IMR-90 (cell line): ENCODE results near the gene IKZF3. TPM values are rescaled to one million over a fixed set of nuclear protein-coding genes. Genes with fewer than 3 reads are reported as not detected.

Experiments
- ATAC-seq: fragments of 200-7000 bp; cut with Tn5 transposase; 2 replicates; pipeline ENCODE4 v1.9.1; 2020; ENCODE audit warnings: low read depth, mild to moderate bottlenecking, moderate library complexity
- BruUV-seq: library from RNA; stranded (reverse); fragments of 400-500 nt; replicated peaks from 2 replicates; lab custom pipeline; 2021; lab: Mats Ljungman, UMichigan
- CTCF ChIA-PET: fragments of 300-600 bp; formaldehyde crosslinking; extraction: SDS; loops from one replicate; lab custom pipeline; 2021; ENCODE audit warnings: antibody characterized with exemption; lab: Yijun Ruan, JAX
- POLR2A ChIA-PET: fragments of 300-600 bp; sonication (Branson Sonifier 250); formaldehyde crosslinking; loops from one replicate; lab custom pipeline; 2022; ENCODE audit warnings: antibody characterized with exemption; ENCODE audit not compliant: unreplicated experiment; lab: Charles Lee
- DNase-seq: peaks from one replicate; pipeline ENCODE4 v3.0.0; 2013
- H2AFZ ChIP-seq: replicated peaks from 2 replicates; pipeline ENCODE3; 2013; ENCODE audit warnings: low read length, mild to moderate bottlenecking; ENCODE audit not compliant: poor library complexity
- H2AK5ac ChIP-seq: 2 replicates; pipeline ENCODE4 v1.6.1; 2013; ENCODE audit warnings: low read depth, low read length, inconsistent platforms
- H2AK9ac ChIP-seq: replicated peaks from 2 replicates; pipeline ENCODE3; 2013; ENCODE audit warnings: mild to moderate bottlenecking, low read depth, low read length, moderate library complexity; ENCODE audit not compliant: poor library complexity
- H2BK120ac ChIP-seq: 2 replicates; pipeline ENCODE4 v1.6.1; 2013; ENCODE audit warnings: low read depth, low read length, inconsistent platforms
- H2BK15ac ChIP-seq: 3 replicates; pipeline ENCODE4 v1.6.1; 2013; ENCODE audit warnings: low read depth, low read length, inconsistent platforms
- H2BK20ac ChIP-seq: 2 replicates; pipeline ENCODE4 v1.6.1; 2013; ENCODE audit warnings: low read depth, mild to moderate bottlenecking, inconsistent platforms, low read length, moderate library complexity
- H2BK5ac ChIP-seq: 2 replicates; pipeline ENCODE4 v1.6.1; 2013; ENCODE audit warnings: mild to moderate bottlenecking, low read depth, low read length, inconsistent platforms; ENCODE audit not compliant: poor library complexity, severe bottlenecking
- H3K14ac ChIP-seq: replicated peaks from 2 replicates; pipeline ENCODE4 v1.6.1; 2013; ENCODE audit warnings: low read depth, low read length, inconsistent platforms
- H3K18ac ChIP-seq: 2 replicates; pipeline ENCODE4 v1.6.1; 2013; ENCODE audit warnings: low read depth, low read length, control low read depth
- H3K23ac ChIP-seq: 2 replicates; pipeline ENCODE4 v1.6.1; 2013; ENCODE audit warnings: low read depth, low read length, inconsistent platforms
- H3K27ac ChIP-seq: 2 replicates; pipeline ENCODE4 v1.5.1; 2013; ENCODE audit warnings: mild to moderate bottlenecking, control low read depth, low read length; ENCODE audit not compliant: insufficient read depth
- H3K27me3 ChIP-seq: 2 replicates; pipeline ENCODE4 v1.6.1; 2013; ENCODE audit warnings: low read length; ENCODE audit not compliant: control insufficient read depth, insufficient read depth
- H3K36me3 ChIP-seq: 2 replicates; pipeline ENCODE4 v1.6.1; 2013; ENCODE audit warnings: low read length, mixed read lengths; ENCODE audit not compliant: control insufficient read depth, insufficient read depth
- H3K4ac ChIP-seq: 2 replicates; pipeline ENCODE4 v1.6.1; 2013; ENCODE audit warnings: low read depth, low read length, inconsistent platforms
- H3K4me1 ChIP-seq: 2 replicates; pipeline ENCODE4 v1.6.1; 2013; ENCODE audit warnings: low read length, mixed read lengths; ENCODE audit not compliant: control insufficient read depth, insufficient read depth
- H3K4me2 ChIP-seq: 2 replicates; pipeline ENCODE4 v1.6.1; 2013; ENCODE audit warnings: low read depth, mild to moderate bottlenecking, control low read depth, low read length, moderate library complexity
- H3K4me3 ChIP-seq: 2 replicates; pipeline ENCODE4 v1.5.1; 2013; ENCODE audit warnings: low read depth, mild to moderate bottlenecking, control low read depth, low read length, moderate library complexity; ENCODE audit not compliant: insufficient read depth
- H3K56ac ChIP-seq: 2 replicates; pipeline ENCODE4 v1.6.1; 2013; ENCODE audit warnings: low read length, inconsistent platforms; ENCODE audit not compliant: insufficient read depth; ENCODE audit errors: extremely low read depth
- H3K79me1 ChIP-seq, 2 experiments: 2 replicates each; pipeline ENCODE4 v1.6.1; 2013; ENCODE audit warnings: low read length in 2 of 2, inconsistent platforms in 1 of 2, low read depth in 1 of 2
- H3K9ac ChIP-seq: 2 replicates; pipeline ENCODE4 v1.6.1; 2013; ENCODE audit warnings: low read depth, low read length, control low read depth
- H3K9me1 ChIP-seq: 2 replicates; pipeline ENCODE4 v1.6.1; 2013; ENCODE audit warnings: low read length, inconsistent platforms; ENCODE audit not compliant: insufficient read depth
- H3K9me3 ChIP-seq: 2 replicates; pipeline ENCODE4 v1.6.1; 2013; ENCODE audit warnings: low read length; ENCODE audit not compliant: control insufficient read depth, insufficient read depth
- H4K20me1 ChIP-seq: 2 replicates; pipeline ENCODE4 v1.6.1; 2013; ENCODE audit warnings: low read length, inconsistent platforms; ENCODE audit not compliant: insufficient read depth
- H4K5ac ChIP-seq: 2 replicates; pipeline ENCODE4 v1.6.1; 2013; ENCODE audit warnings: mild to moderate bottlenecking, low read depth, low read length, control low read depth
- H4K8ac ChIP-seq, 2 experiments: 2 replicates each; pipeline ENCODE4 v1.6.1; 2013; ENCODE audit warnings: low read depth in 2 of 2, low read length in 2 of 2, control low read depth in 1 of 2, inconsistent platforms in 1 of 2
- H4K91ac ChIP-seq: 2 replicates; pipeline ENCODE4 v1.6.1; 2013; ENCODE audit warnings: low read depth, low read length, inconsistent platforms; ENCODE audit not compliant: insufficient read depth
- BHLHE40 ChIP-seq: fragments of 150-350 bp; IDR thresholded peaks from 2 replicates; pipeline ENCODE4 v1.6.1; 2016; ENCODE audit warnings: mild to moderate bottlenecking, low read depth, low read length
- CEBPB ChIP-seq: IDR thresholded peaks from 2 replicates; pipeline ENCODE4 v1.6.1; 2012; ENCODE audit warnings: low read depth, low read length, improper control_type of control experiment
- CHD1 ChIP-seq: IDR thresholded peaks from 2 replicates; pipeline ENCODE4 v1.6.1; 2012; ENCODE audit warnings: low read depth, low read length, improper control_type of control experiment
- CTCF ChIP-seq: conservative IDR thresholded peaks from 2 replicates; pipeline ENCODE4 v1.5.1; 2012; ENCODE audit warnings: mild to moderate bottlenecking, low read depth, low read length, improper control_type of control experiment
- ELK1 ChIP-seq: fragments of 150-350 bp; IDR thresholded peaks from 2 replicates; pipeline ENCODE4 v1.6.1; 2016; ENCODE audit warnings: low read depth, mild to moderate bottlenecking, low read length, moderate library complexity, borderline replicate concordance
- MAFK ChIP-seq: IDR thresholded peaks from 2 replicates; pipeline ENCODE4 v1.6.1; 2012; ENCODE audit warnings: low read depth, low read length, improper control_type of control experiment
- MAZ ChIP-seq: IDR thresholded peaks from 2 replicates; pipeline ENCODE4 v1.6.1; 2012; ENCODE audit warnings: low read depth, mild to moderate bottlenecking, low read length, improper control_type of control experiment, moderate library complexity, borderline replicate concordance
- MXI1 ChIP-seq: IDR thresholded peaks from 2 replicates; pipeline ENCODE4 v1.6.1; 2012; ENCODE audit warnings: low read depth, mild to moderate bottlenecking, low read length, moderate library complexity, borderline replicate concordance
- NFE2L2 ChIP-seq: fragments of 150-350 bp; IDR thresholded peaks from 2 replicates; pipeline ENCODE4 v1.6.1; 2016; ENCODE audit warnings: low read depth, mild to moderate bottlenecking, low read length
- POLR2A ChIP-seq: IDR thresholded peaks from 2 replicates; pipeline ENCODE4 v1.6.1; 2012; ENCODE audit warnings: mild to moderate bottlenecking, low read depth, low read length
- RAD21 ChIP-seq: IDR thresholded peaks from 2 replicates; pipeline ENCODE4 v1.6.1; 2012; ENCODE audit warnings: low read length, improper control_type of control experiment
- RCOR1 ChIP-seq: IDR thresholded peaks from 2 replicates; pipeline ENCODE4 v1.6.1; 2012; ENCODE audit warnings: mild to moderate bottlenecking, low read length, improper control_type of control experiment; ENCODE audit not compliant: insufficient replicate concordance
- RFX5 ChIP-seq: IDR thresholded peaks from 2 replicates; pipeline ENCODE4 v1.8.0; 2012; ENCODE audit warnings: low read depth, mild to moderate bottlenecking, low read length, moderate library complexity
- SMC3 ChIP-seq: fragments of 150-350 bp; IDR thresholded peaks from 2 replicates; pipeline ENCODE4 v1.6.1; 2016; ENCODE audit warnings: low read depth, mild to moderate bottlenecking, antibody characterized with exemption, low read length, moderate library complexity
- dilution Hi-C: fragments of 300-500 bp; cut with HindIII; formaldehyde crosslinking; loops from one replicate; pipeline ENCODE4 v1.14.3; 2018; ENCODE audit warnings: low sequenced_read_pairs; ENCODE audit not compliant: unreplicated experiment
- in situ Hi-C: fragments of 300-500 bp; cut with MboI; formaldehyde crosslinking; loops from 3 replicates; pipeline ENCODE4 v1.14.3; 2019; ENCODE audit warnings: low sequenced_read_pairs, inconsistent platforms, mixed read lengths
- intact Hi-C: fragments of 100-400 bp; cut with micrococcal nuclease; formaldehyde crosslinking; loops from 2 replicates; pipeline ENCODE4 v1.10.0; 2022
- polyA plus RNA-seq, 3 experiments: library from polyadenylated mRNA; depleted of rRNA; stranded (reverse); fragments of >200 nt; gene quantifications; 2 replicates each; pipeline ENCODE4 v1.2.3, GENCODE V29; 2012; ENCODE audit warnings: low replicate concordance in 1 of 3
- total RNA-seq: library from RNA; depleted of rRNA; stranded (reverse); fragments of >200 nt; gene quantifications from 2 replicates; pipeline ENCODE4 v1.2.3, GENCODE V29; 2012

IKZF3 gene
- total and polyA plus RNA-seq, 2 of the 4 experiments (the other 2 are of a cell fraction), result not detected

- Histone ChIP-seq H2BK20ac (no peak overlapping the region), H4K5ac (no peak overlapping the region), H3K4ac (no peak overlapping the region), H3K14ac (no peak overlapping the region), H2BK15ac (no peak overlapping the region), H4K20me1 (no peaks in the 10 kb centered on the region), H3K23ac (no peak overlapping the region), H3K9me1 (no peaks in the 10 kb centered on the region), H3K9ac (no peak overlapping the region), H3K36me3 (no peaks in the 10 kb centered on the region), H3K79me1 (no peaks in the 10 kb centered on the region), H3K4me1 (no peaks in the 10 kb centered on the region), H3K4me3 (no peak overlapping the region), H2AK9ac (no peak overlapping the region), H2AFZ (no peak overlapping the region), H2BK120ac (no peak overlapping the region), H4K91ac (no peak overlapping the region), H3K27ac (no peak overlapping the region), H2BK5ac (no peak overlapping the region), H3K18ac (no peak overlapping the region), H2AK5ac (no peak overlapping the region), H4K8ac (no peak overlapping the region), H3K56ac (no peak overlapping the region), H3K27me3 (peaks cover 22% of the 10 kb centered on the region), H3K4me2 (no peak overlapping the region), H3K9me3 (no peaks in the 10 kb centered on the region; the same call in 1 of the 2 replicates)
- ChIA-PET CTCF (no interaction called here), POLR2A (no interaction called here)
- ATAC-seq (no peak), DNase-seq (no peak)
- in situ Hi-C loops, result no loop called here
- TF ChIP-seq MXI1, result no peak
- no peak for TF ChIP-seq CHD1
- TF ChIP-seq MAFK, result no peak
- no peak for TF ChIP-seq RCOR1
- no peak for TF ChIP-seq BHLHE40
- TF ChIP-seq RAD21, result no peak
- no peak for TF ChIP-seq CTCF
- no peak for TF ChIP-seq CEBPB
- no peak for TF ChIP-seq NFE2L2
- TF ChIP-seq MAZ, result no peak
- TF ChIP-seq POLR2A, result no peak
- TF ChIP-seq ELK1, result no peak
- no peak for TF ChIP-seq RFX5
- TF ChIP-seq SMC3, result no peak
- dilution Hi-C loops, result no loop called here
- intact Hi-C loops, result no loop called here
- BruUV-seq, result no TSS peak
These were observed 23.0 kb upstream of the IKZF3 start for GRCh38 chr17:39887078-39887477.
